Skeletal muscle tissue (tissue), 4 donors: ENCODE measurements around the gene ADCY9. TPM values are rescaled to one million over a fixed set of nuclear protein-coding genes. Genes with fewer than 3 reads are reported as not detected.

Source experiments
- H3K27ac ChIP-seq: one replicate; pipeline ENCODE4 v1.7.0; 2013; ENCODE audit warnings: mild to moderate bottlenecking, low read depth, low read length, inconsistent platforms
- H3K27me3 ChIP-seq, 3 donors: one replicate each; pipeline ENCODE4 v1.7.0; 2013; ENCODE audit warnings: low read length in 3 of 3; ENCODE audit not compliant: control insufficient read depth in 3 of 3, insufficient read depth in 3 of 3
- H3K36me3 ChIP-seq, 3 donors: one replicate each; pipeline ENCODE4 v1.7.0; 2013; ENCODE audit warnings: low read length in 3 of 3; ENCODE audit not compliant: control insufficient read depth in 3 of 3, insufficient read depth in 3 of 3
- H3K4me1 ChIP-seq, 3 donors: one replicate each; pipeline ENCODE4 v1.7.0; 2013; ENCODE audit warnings: low read length in 3 of 3, mild to moderate bottlenecking in 3 of 3; ENCODE audit not compliant: control insufficient read depth in 3 of 3, insufficient read depth in 3 of 3
- H3K4me3 ChIP-seq, 3 donors: one replicate each; pipeline ENCODE4 v1.7.0; 2013; ENCODE audit warnings: low read length in 3 of 3
- H3K9ac ChIP-seq, 3 donors: one replicate each; pipeline ENCODE4 v1.7.0; 2013; ENCODE audit warnings: low read length in 3 of 3, mild to moderate bottlenecking in 3 of 3, moderate library complexity in 2 of 3, low read depth in 1 of 3
- H3K9me3 ChIP-seq, 3 donors: one replicate each; pipeline ENCODE4 v1.7.0; 2013; ENCODE audit warnings: low read length in 3 of 3; ENCODE audit not compliant: control insufficient read depth in 3 of 3
- total RNA-seq: library from RNA; depleted of rRNA; stranded (reverse); fragments of >200 nt; gene quantifications from one replicate; pipeline ENCODE4 v1.2.3, GENCODE V29; 2014
- donor health status: Osteomylitis.

Gene ADCY9
- total RNA-seq, 1 donor from 2014 or later, result 8.9 TPM

GRCh38 chr16:4142268-4142667, 26.0 kb upstream of the ADCY9 start:
- H3K4me1 ChIP-seq, result no peaks in the 10 kb centered on the region
- H3K27me3 ChIP-seq, result no peaks in the 10 kb centered on the region
- no peak overlapping the region for H3K9ac ChIP-seq
- no peaks in the 10 kb centered on the region for H3K36me3 ChIP-seq
- no peak overlapping the region for H3K4me3 ChIP-seq
- H3K9me3 ChIP-seq, result no peaks in the 10 kb centered on the region
- no peak overlapping the region for H3K27ac ChIP-seq

- no peak overlapping the region for H3K4me3 ChIP-seq
- no peak overlapping the region for H3K9ac ChIP-seq
- no peaks in the 10 kb centered on the region for H3K4me1 ChIP-seq
- no peaks in the 10 kb centered on the region for H3K27me3 ChIP-seq
- H3K9me3 ChIP-seq, result no peaks in the 10 kb centered on the region
- H3K36me3 ChIP-seq, result no peaks in the 10 kb centered on the region
- no peak overlapping the region for H3K27ac ChIP-seq
Observed at GRCh38 chr16:4141604-4142003, 25.4 kb upstream of the ADCY9 start.

GRCh38 chr16:4140652-4141051, 24.4 kb upstream of the ADCY9 start:
- H3K4me3 ChIP-seq, result no peak overlapping the region
- no peak overlapping the region for H3K9ac ChIP-seq
- H3K9me3 ChIP-seq, result no peaks in the 10 kb centered on the region
- no peak overlapping the region for H3K27ac ChIP-seq
- H3K27me3 ChIP-seq, result no peaks in the 10 kb centered on the region
- no peaks in the 10 kb centered on the region for H3K4me1 ChIP-seq
- H3K36me3 ChIP-seq, result no peaks in the 10 kb centered on the region

GRCh38 chr16:4139968-4140367, 23.7 kb upstream of the ADCY9 start:
- Histone ChIP-seq H3K9ac (no peak overlapping the region), H3K36me3 (no peaks in the 10 kb centered on the region), H3K9me3 (no peaks in the 10 kb centered on the region), H3K4me3 (no peak overlapping the region), H3K4me1 (no peaks in the 10 kb centered on the region), H3K27me3 (no peaks in the 10 kb centered on the region), H3K27ac (no peak overlapping the region)

GRCh38 chr16:4138713-4139112, 22.5 kb upstream of the ADCY9 start:
- Histone ChIP-seq H3K9ac (no peak overlapping the region), H3K36me3 (no peaks in the 10 kb centered on the region), H3K4me1 (no peaks in the 10 kb centered on the region), H3K9me3 (no peaks in the 10 kb centered on the region), H3K4me3 (no peak overlapping the region), H3K27ac (no peak overlapping the region), H3K27me3 (no peaks in the 10 kb centered on the region)

GRCh38 chr16:4137438-4137837, 21.2 kb upstream of the ADCY9 start:
- Histone ChIP-seq H3K9me3 (no peaks in the 10 kb centered on the region), H3K27me3 (no peaks in the 10 kb centered on the region), H3K4me1 (no peaks in the 10 kb centered on the region), H3K4me3 (no peak overlapping the region), H3K36me3 (no peaks in the 10 kb centered on the region), H3K9ac (no peak overlapping the region), H3K27ac (no peak overlapping the region)

- no peak overlapping the region for H3K9ac ChIP-seq
- no peaks in the 10 kb centered on the region for H3K4me1 ChIP-seq
- H3K36me3 ChIP-seq, result no peaks in the 10 kb centered on the region
- H3K9me3 ChIP-seq, result no peaks in the 10 kb centered on the region
- H3K27ac ChIP-seq, result no peak overlapping the region
- no peak overlapping the region for H3K4me3 ChIP-seq
- H3K27me3 ChIP-seq, result no peaks in the 10 kb centered on the region
Observed at GRCh38 chr16:4136229-4136813, 20.1 kb upstream of the ADCY9 start.

GRCh38 chr16:4135537-4135936, 19.3 kb upstream of the ADCY9 start:
- no peaks in the 10 kb centered on the region for H3K27me3 ChIP-seq
- no peak overlapping the region for H3K4me3 ChIP-seq
- H3K27ac ChIP-seq, result no peak overlapping the region
- H3K36me3 ChIP-seq, result no peaks in the 10 kb centered on the region
- H3K9ac ChIP-seq, result no peak overlapping the region
- H3K9me3 ChIP-seq, result no peaks in the 10 kb centered on the region
- H3K4me1 ChIP-seq, result no peaks in the 10 kb centered on the region

- H3K9me3 ChIP-seq, result no peaks in the 10 kb centered on the region
- H3K4me3 ChIP-seq, result no peak overlapping the region
Observed at GRCh38 chr16:4133897-4134372, 17.7 kb upstream of the ADCY9 start.

GRCh38 chr16:4131621-4132020, 15.4 kb upstream of the ADCY9 start:
- Histone ChIP-seq H3K4me1 (no peaks in the 10 kb centered on the region), H3K27me3 (no peaks in the 10 kb centered on the region), H3K9me3 (no peaks in the 10 kb centered on the region), H3K9ac (no peak overlapping the region), H3K36me3 (no peaks in the 10 kb centered on the region), H3K27ac (no peak overlapping the region), H3K4me3 (no peak overlapping the region)

More at GRCh38 chr16:4133897-4134372, 17.7 kb upstream of the ADCY9 start:
- Histone ChIP-seq H3K4me1 (no peaks in the 10 kb centered on the region), H3K9ac (no peak overlapping the region), H3K27me3 (no peaks in the 10 kb centered on the region), H3K36me3 (no peaks in the 10 kb centered on the region), H3K27ac (no peak overlapping the region)
